Thoracic aorta (tissue), 2 donors: Measurements from ENCODE around the gene POU2AF1. TPM values are rescaled to one million over a fixed set of nuclear protein-coding genes. Genes with fewer than 3 reads are reported as not detected.

Experiments
- ATAC-seq: fragments of 150-250 bp; one replicate; pipeline ENCODE4 v1.8.0; 2017; ENCODE audit warnings: low read depth; ENCODE audit not compliant: insufficient number of reproducible peaks, low FRiP score
- DNase-seq: peaks from one replicate; pipeline ENCODE4 v3.0.0-alpha.2; 2020; ENCODE audit warnings: low spot score
- H3K27ac ChIP-seq, 2 donors: fragments of 200-600 bp; sonication (generic); 1 replicate in 1 of 2; 2 replicates in 1 of 2; pipeline ENCODE4 v1.5.1; 2016; ENCODE audit warnings: mild to moderate bottlenecking in 2 of 2, moderate library complexity in 2 of 2
- H3K27me3 ChIP-seq: fragments of 200-600 bp; sonication (generic); replicated peaks from 2 replicates; pipeline ENCODE4 v1.6.0; 2016; ENCODE audit warnings: mild to moderate bottlenecking; ENCODE audit not compliant: insufficient read depth
- H3K36me3 ChIP-seq: fragments of 200-600 bp; sonication (generic); one replicate; pipeline ENCODE4 v1.5.1; 2016
- H3K4me1 ChIP-seq, 2 donors: fragments of 200-600 bp; sonication (generic); 1 replicate in 1 of 2; 2 replicates in 1 of 2; pipeline versions ENCODE4 v1.5.1 to v1.6.0; 2016; ENCODE audit warnings: low read depth in 2 of 2, mild to moderate bottlenecking in 1 of 2; ENCODE audit not compliant: control insufficient read depth in 1 of 2
- H3K4me3 ChIP-seq: fragments of 200-600 bp; sonication (generic); 2 replicates; pipeline ENCODE4 v1.5.1; 2016; ENCODE audit warnings: mild to moderate bottlenecking
- H3K9me3 ChIP-seq: fragments of 200-600 bp; sonication (generic); 2 replicates; pipeline ENCODE4 v1.5.1; 2016
- total RNA-seq, 2 donors: library from RNA; depleted of rRNA; stranded (reverse); fragments of >200 nt; gene quantifications; one replicate each; pipeline versions ENCODE4 v1.1.0 to v1.2.3, GENCODE V29; 2016
- TF ChIP-seq, protein P1 (sequence below): fragments of 200-600 bp; sonication (generic); IDR thresholded peaks from one replicate; pipeline ENCODE4 v1.5.1; 2019; ENCODE audit warnings: antibody characterized with exemption

Gene POU2AF1
- total RNA-seq, 2 donors from 2014 or later = not detected

DNA sequence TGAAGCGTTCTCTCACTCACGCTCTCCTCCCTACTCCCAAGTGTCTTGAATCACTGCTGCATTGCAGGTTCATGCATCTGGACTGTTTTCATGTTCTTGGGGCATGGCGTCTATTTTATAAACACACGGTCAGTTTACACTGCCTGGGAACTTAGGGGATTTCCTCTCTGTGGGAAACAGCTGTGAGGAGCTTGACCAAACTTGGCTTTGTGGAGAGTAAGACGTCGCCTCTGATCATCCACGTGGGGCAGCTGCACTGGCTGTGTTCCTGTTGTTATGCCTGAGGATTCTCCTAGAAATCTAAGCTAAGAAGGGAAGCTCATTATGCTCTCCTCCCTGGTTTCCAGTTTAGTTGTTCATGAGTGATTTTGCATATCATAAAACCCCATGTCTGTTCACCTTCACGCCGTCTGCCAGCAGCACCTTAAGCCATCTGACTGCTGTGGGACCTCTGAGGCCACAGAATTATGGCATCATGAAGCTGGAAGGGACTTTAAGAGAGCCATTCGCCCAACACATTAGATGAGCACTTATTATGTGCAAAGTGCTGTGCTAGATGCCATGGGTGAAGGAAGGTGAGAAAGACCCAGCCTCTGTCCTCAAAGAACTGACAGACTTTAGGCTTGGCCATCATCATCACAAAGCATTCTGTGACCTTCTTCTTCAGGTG lies 38.8 kb upstream of the POU2AF1 start:
- DNase-seq (no peak), ATAC-seq (no peak)
- Histone ChIP-seq H3K9me3 (no peaks in the 10 kb centered on the region), H3K27ac (peak overlapping the region in 1 of 2 donors; percentile 57), H3K36me3 (no peaks in the 10 kb centered on the region), H3K4me3 (no peak overlapping the region), H3K27me3 (no peaks in the 10 kb centered on the region), H3K4me1 (peaks cover 6 to 32% of the 10 kb centered on the region in 2 donors)
- TF ChIP-seq, protein P1, sequence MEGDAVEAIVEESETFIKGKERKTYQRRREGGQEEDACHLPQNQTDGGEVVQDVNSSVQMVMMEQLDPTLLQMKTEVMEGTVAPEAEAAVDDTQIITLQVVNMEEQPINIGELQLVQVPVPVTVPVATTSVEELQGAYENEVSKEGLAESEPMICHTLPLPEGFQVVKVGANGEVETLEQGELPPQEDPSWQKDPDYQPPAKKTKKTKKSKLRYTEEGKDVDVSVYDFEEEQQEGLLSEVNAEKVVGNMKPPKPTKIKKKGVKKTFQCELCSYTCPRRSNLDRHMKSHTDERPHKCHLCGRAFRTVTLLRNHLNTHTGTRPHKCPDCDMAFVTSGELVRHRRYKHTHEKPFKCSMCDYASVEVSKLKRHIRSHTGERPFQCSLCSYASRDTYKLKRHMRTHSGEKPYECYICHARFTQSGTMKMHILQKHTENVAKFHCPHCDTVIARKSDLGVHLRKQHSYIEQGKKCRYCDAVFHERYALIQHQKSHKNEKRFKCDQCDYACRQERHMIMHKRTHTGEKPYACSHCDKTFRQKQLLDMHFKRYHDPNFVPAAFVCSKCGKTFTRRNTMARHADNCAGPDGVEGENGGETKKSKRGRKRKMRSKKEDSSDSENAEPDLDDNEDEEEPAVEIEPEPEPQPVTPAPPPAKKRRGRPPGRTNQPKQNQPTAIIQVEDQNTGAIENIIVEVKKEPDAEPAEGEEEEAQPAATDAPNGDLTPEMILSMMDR = no peak

DNA sequence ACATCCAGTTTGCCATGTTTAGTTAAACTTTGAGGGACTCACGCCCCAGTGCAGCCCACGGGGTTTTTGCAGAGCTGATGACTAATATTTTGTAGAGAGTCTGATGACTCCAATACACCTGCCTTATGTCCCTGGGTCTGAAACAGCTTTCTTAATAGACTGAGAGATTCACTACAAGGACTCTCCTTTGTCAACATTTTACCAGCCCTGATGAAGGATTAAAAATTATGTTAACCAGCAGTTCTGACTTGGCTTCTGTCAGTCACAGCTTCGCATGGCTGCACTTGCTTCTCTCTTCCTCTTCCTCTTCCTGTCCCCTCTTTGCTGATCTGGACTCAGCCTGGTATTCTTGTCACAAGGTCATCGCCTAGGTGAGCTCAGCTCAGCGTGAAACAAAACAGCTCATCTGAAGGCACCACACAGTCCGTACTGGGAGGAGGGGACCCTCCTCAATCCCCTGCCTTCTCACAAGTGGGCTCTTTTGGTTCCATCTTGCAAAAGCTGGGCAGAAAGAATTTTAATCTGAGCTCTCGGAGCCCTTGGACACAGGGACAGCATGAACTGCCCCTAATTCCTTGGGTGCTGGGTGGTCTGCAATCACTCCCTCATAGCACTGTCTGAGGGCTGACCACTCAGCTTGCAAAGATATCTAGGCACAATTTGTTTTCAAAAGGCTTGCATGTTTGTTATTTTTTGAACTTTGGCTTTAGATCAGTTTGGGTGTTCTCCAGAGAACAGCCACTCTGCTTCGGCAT lies 38.1 kb upstream of the POU2AF1 start:
- DNase-seq (no peak), ATAC-seq (no peak)
- Histone ChIP-seq H3K27ac (peak overlapping the region in 1 of 2 donors; percentile 57), H3K4me1 (peaks cover 6 to 32% of the 10 kb centered on the region in 2 donors), H3K9me3 (no peaks in the 10 kb centered on the region), H3K27me3 (no peaks in the 10 kb centered on the region), H3K36me3 (no peaks in the 10 kb centered on the region), H3K4me3 (no peak overlapping the region)
- TF ChIP-seq, protein P1 = no peak

DNA sequence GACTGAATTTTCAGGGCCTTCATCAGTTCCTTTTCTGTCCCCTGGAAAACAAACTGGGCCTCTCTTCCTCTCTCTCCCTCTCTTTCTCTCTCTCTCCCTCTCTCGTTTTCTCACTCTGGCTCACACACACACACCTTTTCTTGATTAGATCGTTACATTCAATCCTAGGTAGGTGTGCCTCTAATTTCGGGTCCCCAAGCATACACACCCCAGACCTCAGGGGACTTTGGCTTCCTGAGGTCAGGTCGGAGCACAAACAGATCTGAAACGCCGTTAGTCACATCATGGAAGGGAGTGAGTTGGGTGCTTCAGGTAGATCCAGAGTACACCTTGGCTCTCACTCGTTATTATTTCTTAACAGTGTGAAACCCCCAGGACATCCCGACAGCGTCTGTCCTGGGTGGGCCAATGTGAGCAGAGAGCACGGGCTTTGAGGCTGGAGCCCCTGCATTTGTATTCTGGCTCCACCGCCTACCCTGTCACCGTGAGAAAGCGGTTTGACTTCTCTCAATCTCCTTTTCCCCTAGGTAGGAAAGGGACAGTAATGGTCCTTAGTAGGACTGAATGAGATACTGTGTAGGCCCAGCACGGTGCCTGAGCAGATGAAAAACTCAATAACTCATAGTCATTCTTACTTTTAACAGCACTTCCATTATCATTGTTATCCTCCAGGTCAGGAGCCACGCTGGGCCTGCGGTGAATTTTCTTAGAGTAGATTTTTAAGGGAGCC lies 37.3 kb upstream of the POU2AF1 start:
- Histone ChIP-seq H3K36me3 (no peaks in the 10 kb centered on the region), H3K27me3 (no peaks in the 10 kb centered on the region), H3K9me3 (no peaks in the 10 kb centered on the region), H3K4me1 (peaks cover 6 to 32% of the 10 kb centered on the region in 2 donors), H3K27ac (no peak overlapping the region), H3K4me3 (no peak overlapping the region)
- no peak for DNase-seq
- no peak for ATAC-seq
- TF ChIP-seq, protein P1 = no peak

DNA sequence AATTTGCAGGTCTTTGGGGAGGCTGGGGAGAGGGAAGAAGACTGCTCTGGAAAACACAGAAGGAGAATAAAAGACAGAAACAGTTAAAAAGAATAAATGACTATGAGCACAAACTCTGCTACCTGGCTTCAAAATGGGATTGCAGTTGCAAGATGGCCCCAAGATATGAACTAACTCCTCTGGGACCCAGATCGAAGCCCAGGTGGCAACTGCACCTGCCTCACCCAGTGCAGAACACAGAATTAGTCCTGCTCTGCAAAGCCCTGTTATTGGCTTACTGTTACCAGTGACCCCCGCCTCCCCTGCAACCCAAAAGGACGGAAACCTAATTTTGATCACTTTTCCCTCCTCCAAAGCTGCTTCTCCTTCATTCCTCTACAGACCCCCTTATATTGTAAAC lies 35.9 kb upstream of the POU2AF1 start:
- ATAC-seq (no peak), DNase-seq (no peak)
- TF ChIP-seq, protein P1 = no peak
- H3K27ac ChIP-seq = no peak overlapping the region
- no peak overlapping the region for H3K4me3 ChIP-seq
- H3K36me3 ChIP-seq = no peaks in the 10 kb centered on the region
- peaks cover 6 to 30% of the 10 kb centered on the region in 2 donors for H3K4me1 ChIP-seq
- H3K27me3 ChIP-seq = no peaks in the 10 kb centered on the region
- no peaks in the 10 kb centered on the region for H3K9me3 ChIP-seq
